ENCODE results near the gene GLYATL2. TPM values are rescaled to one million over a fixed set of nuclear protein-coding genes. Genes with fewer than 3 reads are reported as not detected.

The GLYATL2 gene, protein sequence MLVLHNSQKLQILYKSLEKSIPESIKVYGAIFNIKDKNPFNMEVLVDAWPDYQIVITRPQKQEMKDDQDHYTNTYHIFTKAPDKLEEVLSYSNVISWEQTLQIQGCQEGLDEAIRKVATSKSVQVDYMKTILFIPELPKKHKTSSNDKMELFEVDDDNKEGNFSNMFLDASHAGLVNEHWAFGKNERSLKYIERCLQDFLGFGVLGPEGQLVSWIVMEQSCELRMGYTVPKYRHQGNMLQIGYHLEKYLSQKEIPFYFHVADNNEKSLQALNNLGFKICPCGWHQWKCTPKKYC
- total RNA-seq = not detected

DNA sequence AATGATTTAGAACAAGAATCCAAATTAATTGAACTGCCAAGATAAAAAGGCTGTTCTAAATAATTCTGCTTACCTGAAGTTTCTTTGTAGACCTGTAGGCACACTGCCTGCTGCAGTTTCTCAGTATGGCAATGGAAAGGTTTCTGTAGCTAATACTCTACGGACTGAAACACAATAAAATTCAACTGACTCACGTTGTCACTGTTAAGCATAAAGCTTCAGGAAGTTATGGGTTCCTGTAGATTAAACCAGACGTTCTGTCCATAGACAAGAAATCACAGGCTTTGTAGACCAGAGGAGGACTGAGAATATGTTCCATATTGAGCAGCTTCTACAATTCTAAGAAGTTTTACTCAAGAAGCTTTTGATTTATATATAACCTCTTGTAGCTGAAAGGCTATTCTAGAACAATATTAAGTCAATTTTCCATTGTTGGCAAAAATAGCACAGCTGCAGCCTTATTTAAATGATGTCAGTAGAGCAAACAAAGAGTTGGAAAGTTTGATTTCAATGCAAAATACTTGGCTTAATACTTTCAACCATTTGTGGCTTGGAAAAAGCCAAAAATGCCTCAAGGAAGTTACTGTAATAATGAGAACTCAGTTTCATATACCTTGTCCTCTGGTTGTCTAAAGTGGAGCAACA lies at the start of gene GLYATL2:
Gene GLYATL2 (minus strand): TSS at position 344 of the 645 bp plus-strand sequence. CDS start 5,092 bp downstream, outside the sequence.
- ATAC-seq (no peak), DNase-seq (ENCODE audit: low spot score) (no peak)

DNA sequence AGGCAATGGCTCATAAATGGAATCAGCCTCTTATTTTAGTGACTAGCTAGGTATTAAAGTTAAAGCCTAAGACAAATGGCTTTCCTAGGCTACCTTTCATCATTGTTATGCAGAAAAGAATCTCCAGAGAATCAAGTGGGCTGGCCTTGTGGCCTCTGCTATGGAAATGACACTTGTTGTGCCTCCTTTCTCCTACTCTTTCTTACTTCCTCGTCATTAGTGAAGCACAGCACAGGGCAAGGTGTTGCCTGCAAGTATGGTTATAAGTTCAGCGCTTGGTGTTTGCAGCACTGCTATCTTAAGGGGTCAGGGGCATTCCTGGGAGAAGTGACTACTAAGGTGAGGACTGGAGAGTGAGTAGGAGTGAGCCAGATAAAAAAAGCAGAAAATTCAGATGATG lies 49.4 kb upstream of the GLYATL2 start:
- ATAC-seq = no peak

DNA sequence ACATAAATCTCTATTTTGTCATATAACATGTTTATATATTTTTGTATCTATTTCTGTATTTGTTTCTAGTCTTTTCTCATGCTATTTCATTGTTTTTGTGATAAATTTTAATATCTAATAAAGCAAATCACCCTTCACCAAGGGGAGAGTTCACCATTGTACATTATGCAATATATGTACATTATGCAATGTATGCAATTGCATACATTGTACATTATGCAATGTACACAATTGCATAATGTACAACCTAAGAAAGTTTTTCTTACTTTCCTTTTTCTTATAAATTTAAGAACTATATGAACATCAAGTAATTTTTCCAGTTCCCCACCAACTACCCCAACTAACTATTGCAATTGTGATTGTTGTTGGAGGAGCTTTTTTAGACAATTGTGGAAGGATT lies 44.1 kb upstream of the GLYATL2 start:
- DNase-seq (ENCODE audit: low spot score) = no peak
- no peak for ATAC-seq

More for the DNA sequence above, 49.4 kb upstream of the GLYATL2 start:
- DNase-seq (ENCODE audit: low spot score) = no peak

DNA sequence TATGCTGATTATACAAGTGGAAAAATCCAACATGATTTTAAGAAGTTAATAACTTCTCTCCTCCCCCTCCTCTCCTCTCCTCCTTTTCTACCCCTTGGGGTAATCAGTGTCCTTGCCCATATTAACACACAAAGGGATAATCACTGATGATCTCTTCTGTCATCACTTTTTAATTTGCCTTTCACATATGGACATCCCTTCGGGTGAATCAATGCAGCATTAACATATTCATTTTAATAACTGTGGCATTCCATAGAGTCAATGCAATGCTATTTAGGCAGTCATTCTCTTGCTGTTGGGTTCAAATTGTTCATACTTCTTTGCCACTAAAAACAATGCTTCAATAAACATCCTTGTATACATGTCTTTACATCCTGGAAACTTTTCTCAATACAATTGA lies 42.9 kb upstream of the GLYATL2 start:
- DNase-seq (ENCODE audit: low spot score) = no peak
- no peak for ATAC-seq

DNA sequence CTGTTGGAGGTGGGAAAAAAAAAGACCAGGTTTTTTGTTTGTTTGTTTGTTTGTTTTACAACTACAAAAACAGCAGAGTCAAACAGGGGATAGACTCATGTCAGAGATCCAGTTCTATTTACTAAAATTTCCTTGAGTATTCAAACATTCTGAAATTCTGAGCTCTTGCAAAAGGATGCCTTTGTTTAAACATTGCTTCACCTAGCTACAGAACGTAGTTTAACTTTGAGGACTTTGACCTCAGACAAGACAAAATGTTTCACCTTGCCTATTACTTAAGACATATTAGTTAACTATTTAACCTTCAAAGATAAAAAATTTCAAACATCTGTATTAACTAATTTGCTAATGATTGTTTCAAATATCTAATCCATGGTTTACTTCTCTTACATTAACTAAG lies 36.1 kb upstream of the GLYATL2 start:
- peak; percentile 78 for ATAC-seq
- no peak for DNase-seq (ENCODE audit: low spot score)

DNA sequence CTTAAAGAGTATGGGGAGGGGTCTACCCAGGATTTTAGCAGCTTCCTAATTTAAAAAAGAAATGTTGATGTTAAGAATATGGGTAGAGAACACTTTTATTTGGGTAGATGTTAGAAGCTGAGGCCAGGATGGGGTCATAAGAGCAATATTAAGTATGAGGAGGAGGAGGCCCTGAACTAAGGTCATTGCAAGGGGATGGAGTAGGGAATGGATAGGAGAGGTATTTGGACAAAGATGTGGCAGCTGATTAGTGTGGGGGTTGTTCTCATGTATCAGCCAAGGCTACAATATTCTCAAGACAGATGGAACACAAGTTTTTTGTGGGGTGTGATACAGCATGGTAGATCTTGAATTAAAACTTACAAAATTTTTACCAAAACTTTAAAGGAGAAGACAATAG lies 35.7 kb upstream of the GLYATL2 start:
- DNase-seq (ENCODE audit: low spot score) = no peak
- peak; percentile 19 for ATAC-seq

DNA sequence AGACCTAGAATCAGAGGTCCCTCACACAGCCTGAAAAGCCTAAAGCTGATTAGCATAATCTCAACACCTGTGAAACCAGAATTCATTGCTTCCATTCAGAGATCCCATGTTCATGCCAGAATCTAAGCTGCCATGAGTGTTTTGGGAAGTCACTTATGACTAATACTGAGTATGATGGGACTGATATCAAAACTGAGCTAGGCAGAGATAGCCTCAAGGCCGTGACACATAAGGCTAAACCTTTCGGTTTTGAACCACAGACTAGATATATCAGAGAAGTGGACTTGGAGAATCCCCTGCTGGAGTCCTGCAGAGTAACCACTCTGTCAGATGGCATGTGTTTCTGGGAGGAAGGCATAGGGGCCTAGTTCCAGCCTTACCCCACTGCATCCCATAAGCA lies 23.1 kb upstream of the GLYATL2 start:
- ATAC-seq (no peak), DNase-seq (ENCODE audit: low spot score) (no peak)

DNA sequence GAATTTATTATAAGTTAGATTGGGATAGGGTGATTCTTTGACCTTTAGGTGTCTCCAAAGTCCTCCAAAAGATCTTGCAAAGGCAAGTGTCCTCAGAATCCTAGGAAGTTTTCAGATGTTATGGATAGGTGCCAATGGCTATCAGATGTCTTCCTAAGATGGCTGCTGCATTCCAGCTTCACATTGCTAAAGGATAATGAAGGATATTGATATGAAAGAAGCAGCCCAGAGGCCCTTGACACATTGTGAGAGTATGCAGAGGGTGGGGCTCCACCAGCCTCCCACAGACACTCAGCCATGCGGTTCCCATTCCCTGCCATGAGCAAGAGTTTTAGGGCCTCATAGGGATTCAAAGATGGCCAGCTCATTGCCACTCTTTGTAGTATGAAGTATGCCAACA lies 22.3 kb upstream of the GLYATL2 start:
- ATAC-seq (no peak), DNase-seq (ENCODE audit: low spot score) (no peak)

DNA sequence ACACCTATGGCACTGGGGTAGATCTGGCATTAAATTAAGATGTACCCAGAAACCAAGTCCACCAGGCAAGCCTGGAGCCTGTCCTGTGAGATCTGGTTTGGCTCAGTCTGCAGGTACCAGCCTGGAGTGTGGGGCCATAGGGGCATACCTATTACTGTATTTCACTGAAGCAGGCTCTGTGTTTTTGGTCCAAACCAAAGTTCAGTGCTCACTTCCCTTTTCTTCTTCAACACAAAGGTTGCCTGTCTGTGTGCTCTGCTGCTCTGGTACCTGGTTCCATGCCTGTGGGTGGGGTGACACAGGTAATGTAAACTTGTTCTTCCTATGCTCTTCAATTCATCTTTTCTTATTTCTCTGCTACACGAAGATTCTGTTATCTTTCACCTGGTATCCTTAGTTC lies 19.8 kb upstream of the GLYATL2 start:
- no peak for DNase-seq (ENCODE audit: low spot score)
- ATAC-seq = no peak

DNA sequence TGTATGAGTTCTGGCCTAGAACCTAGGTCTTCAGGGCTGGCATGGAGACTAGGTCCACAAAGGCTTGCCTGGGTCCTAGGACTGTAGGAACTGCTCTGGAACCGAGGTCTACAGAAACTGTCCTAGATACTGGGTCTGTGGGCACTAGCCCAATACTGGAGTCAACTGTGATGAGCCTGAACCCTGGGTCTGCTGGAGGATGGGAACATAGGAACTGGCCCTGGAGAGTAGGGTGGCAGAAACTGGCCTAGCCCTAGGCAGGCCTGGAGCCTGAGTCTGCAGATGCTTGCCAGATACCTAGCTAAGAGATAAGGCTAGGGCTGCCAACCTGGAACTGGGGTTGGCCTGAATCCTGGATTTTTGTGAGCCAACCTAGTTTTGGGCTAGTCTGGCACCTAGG lies 19.2 kb upstream of the GLYATL2 start:
- DNase-seq (ENCODE audit: low spot score) (no peak), ATAC-seq (peak; percentile 25)

DNA sequence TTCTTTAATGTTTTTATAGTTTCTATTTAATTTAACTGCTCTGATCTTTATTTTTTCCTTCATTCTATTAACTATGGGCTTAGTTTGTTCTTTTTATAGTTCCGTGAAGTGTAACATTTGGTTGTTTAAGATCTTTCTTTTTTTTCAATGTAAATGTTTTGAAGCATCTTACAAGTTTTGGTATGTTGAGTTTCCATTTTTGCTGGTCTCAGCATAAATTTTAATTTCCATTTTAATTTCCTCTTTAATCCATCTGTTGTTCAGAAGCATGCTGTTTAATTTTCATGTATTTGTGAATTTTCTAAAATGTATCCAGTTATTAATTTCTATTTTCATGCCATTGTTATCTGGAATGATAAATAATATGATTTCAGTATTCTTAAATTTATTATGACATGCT lies 17.0 kb upstream of the GLYATL2 start:
- DNase-seq (ENCODE audit: low spot score) (no peak), ATAC-seq (no peak)

DNA sequence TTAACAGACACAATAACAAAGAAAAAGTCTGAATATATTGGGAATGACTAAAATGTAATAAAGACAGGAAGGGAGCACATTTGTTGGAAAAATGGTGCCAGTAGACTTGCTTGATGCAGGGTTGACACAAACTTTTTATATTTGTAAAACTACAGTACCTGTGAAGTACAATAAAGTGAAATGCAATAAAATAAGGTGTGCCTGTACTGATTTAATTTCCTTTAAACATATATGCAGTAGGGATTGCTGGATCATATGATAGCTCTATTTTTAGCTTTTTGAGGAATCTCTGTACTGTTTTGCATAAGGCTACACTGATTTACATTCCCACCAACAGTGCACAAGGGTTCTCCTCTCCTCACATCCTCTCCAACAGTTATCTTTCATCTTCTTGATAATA lies 12.3 kb upstream of the GLYATL2 start:
- DNase-seq (ENCODE audit: low spot score) (no peak), ATAC-seq (no peak)

DNA sequence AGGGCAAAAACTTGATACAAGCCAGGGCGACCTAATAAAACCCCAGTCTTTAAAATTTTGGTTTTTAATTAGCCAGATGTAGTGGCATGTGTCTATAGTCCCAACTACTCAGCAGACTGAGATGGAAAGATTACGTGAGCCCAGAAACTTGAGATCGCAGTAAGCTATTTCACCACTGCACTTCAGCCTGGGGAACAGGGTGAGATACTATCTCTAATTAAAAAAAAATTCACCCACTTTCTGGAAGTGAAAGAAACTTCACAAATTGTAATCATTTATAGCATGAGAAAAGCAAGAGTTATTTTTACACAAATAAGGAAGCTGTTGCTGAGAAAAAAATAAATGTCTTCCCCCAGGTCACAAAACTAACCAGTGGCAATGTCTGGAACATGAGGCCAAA lies 882 bp upstream of the GLYATL2 start:
- ATAC-seq = no peak

DNA sequence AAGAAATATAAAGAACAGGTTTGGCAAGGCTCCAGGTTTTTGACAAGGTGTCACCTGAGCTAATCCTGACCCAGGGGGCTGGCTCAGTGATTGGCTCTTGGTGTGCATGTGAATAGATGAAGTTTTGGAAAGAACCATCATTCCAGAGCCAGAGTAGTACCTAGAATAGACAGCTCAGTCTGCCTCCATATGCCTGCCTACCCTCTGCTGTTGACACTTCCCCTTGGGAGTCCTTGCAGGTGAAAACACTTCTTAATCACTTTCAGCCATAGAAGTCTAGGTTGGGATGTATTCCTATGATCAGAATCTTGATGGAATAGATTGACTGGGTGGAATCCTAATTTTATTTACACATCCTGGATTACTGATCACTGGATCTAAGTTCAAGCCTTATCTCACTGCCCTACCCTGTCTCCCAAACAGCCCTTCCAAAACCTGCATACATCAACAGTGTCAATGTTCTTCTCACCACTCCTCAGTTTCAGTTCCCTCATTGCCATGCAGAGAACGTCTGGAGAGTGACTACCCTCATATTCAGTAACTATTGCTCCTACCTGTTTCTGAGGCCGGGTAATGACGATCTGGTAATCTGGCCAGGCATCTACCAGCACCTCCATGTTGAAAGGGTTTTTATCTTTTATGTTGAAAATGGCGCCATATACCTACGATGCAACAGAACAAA lies 6.7 kb downstream of the GLYATL2 start:
- ATAC-seq = no peak
- DNase-seq (ENCODE audit: low spot score) = no peak

More for the DNA sequence above, 882 bp upstream of the GLYATL2 start:
- DNase-seq (ENCODE audit: low spot score) = no peak

DNA sequence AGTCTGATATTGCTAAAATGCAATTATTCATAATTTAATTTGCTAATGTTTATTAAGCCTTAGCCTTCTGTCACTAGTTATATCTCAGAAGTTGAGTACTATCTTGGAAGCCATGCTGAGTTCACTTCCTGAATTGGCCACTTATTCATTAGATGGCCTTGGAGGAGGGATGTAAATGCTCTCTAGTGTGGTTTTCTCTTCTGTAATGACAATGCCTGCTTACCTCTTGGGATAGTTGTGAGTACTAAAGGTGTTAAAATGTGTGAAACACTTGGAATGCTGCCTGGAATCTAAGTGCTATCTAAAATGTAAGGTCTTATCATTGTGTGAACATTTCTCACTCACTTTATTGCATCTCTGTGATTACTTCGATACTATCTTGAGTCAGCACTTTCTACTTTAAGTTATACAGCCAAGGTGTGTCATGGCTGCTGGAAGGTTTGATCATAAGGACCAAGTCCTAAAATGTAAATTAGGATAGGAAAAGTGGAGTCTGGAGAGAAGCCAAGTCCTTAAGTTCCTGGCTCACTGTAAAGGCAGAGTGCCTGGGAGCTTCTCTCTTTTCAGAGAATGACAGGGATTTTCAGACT lies 12.4 kb downstream of the GLYATL2 start:
- ATAC-seq (no peak), DNase-seq (ENCODE audit: low spot score) (no peak)

DNA sequence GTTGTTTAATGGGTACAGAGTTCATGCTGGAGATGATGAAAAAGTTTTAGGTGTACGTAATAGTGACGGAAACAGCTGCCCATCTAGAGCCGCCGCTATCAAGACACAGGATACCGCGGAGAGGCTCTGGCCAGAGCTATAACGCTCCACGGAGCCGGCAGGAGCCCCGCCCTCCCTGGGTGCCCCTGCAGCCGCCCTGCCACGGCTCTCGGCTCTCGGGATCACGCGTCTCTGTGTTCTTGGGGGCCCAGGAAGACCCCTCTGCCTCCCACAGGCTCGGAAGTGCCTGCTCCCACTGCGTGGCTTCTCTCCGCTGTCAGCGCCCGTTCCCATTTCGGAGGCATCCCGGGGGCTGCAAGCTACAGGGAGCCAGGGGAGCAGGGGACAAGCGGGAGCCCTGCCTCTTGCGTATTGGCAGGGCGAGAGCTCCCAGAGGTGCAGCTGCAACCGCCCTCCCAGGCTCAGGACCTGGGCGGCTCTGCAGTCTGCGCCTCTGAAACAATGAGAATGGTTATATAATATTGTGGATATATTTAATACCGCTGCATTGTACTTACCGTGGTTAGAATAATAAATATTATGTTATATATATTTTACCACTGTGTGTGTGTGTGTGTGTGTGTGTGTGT lies 13.7 kb downstream of the GLYATL2 start:
- DNase-seq (ENCODE audit: low spot score) = no peak
- no peak for ATAC-seq

DNA sequence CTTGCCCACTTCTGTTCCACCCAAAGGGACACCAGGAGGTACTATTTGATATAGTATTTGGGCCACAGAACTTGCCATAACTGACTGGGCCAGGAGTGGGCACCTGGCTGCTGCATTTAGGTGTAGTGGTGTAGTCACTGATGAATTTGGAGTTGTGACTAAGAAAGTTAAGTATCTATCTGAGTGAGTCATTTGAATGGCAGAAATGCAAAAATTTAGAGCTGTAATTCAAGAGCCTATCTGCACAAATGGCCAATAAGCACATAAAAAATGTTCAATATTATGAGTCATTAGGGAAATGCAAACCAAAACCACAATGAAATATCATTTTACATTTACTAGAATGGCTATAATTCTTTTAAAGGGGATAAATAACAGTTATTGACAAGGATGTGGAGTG lies 14.7 kb downstream of the GLYATL2 start:
- no peak for ATAC-seq
- no peak for DNase-seq (ENCODE audit: low spot score)

DNA sequence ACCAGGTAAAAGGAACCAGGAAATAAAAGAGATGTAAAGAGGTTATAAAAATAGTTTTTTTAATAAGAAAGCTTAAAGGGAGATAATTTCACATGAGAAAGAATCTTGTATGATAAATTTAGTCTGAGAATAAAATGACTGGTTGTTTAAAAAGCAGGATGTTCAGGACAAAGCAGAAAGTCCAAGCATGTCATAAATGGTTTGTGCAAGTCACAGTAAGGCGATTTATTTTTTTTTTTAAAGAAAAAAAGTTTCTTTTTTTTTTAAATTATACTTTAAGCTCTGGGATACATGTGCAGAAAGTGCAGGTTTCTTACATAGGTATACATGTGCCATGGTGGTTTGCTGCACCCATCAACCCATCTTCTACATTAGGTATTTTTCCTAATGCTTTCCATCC lies 30.8 kb downstream of the GLYATL2 start:
- DNase-seq (ENCODE audit: low spot score) (no peak), ATAC-seq (no peak)

DNA sequence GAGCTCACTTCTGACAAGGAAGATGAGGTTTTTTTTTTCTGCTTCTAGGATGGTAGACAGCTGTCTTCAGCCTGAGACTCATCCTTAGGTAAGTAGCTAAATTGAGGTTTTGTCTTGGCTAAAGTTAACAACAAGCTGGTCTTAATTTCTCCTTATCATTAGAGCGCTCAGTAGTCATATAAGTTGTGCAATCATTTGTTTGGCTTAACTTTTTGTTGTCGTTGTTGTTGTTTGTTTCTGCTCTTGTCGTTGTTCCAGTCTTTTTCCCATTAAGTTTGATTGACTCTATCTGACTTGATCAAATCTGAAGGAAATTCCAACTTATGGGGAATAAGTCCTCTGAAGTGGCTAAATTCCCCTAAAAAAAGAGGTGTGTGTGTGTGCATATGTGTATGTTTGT lies 33.0 kb downstream of the GLYATL2 start:
- ATAC-seq (no peak), DNase-seq (ENCODE audit: low spot score) (no peak)

DNA sequence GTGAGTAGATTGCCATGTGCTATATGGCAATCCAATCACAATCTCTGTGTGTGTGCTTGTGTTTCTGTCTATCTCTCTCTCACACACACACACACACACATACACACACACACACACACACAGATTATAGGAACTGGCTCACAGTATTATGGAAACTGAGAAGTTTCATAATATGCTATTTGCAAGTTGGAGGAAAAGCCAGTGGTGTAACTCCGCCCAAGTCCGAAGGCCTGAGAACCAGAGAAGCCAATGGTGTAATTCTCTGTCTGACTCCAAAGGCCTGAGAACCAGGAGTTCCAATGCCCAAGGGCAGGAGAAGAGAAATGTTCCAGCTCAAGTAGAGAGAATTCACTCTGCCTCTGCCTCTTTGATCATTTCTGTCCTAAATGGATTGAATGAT lies 37.2 kb downstream of the GLYATL2 start:
- DNase-seq (ENCODE audit: low spot score) (no peak), ATAC-seq (peak; percentile 86)

DNA sequence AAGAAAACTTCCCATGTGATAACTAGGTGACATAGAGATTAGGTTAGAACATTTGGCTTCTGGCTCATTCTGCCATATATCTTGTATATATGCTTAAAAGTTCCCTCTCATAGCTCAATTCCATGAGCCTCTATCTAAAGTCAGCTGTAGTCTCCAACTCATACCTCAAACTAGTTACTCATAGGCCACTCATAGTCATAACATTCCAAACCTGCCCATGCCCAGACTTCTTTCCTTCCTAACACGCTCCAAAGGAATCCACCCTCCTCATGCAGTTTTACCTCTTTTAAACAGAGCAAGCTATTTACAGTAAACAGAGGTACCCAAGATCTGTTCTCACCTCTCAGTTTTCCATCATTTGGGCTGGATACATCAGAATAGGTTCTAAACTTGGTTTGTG lies 39.4 kb downstream of the GLYATL2 start:
- DNase-seq (ENCODE audit: low spot score) = no peak
- no peak for ATAC-seq

Measured in left lobe of liver (tissue), 2 donors.